Left lobe of liver (tissue), 2 donors: ENCODE measurements around the gene SLK. TPM values are rescaled to one million over a fixed set of nuclear protein-coding genes. Genes with fewer than 3 reads are reported as not detected.

Experiments used
- ATAC-seq: fragments of 200-7000 bp; cut with Tn5 transposase; one replicate; pipeline ENCODE4 v1.9.1; 2020; ENCODE audit warnings: mild to moderate bottlenecking, moderate library complexity
- DNase-seq: peaks from one replicate; pipeline ENCODE4 v3.0.0-alpha.2; 2020; ENCODE audit warnings: low spot score
- total RNA-seq: library from RNA; stranded (reverse); gene quantifications from one replicate; pipeline ENCODE4 v1.2.1, GENCODE V29; 2021
- donor health status: DM: no; HTN: no; CAD: no; lungs with moderate emphysema.
- donor health status: DM: no; HTN: yes; CAD: no.

SLK gene
- total RNA-seq, 1 donor from 2014 or later: 8.7 TPM

- ATAC-seq (no peak), DNase-seq (no peak)
Observed at GRCh38 chr10:104031631-104032030, 64.7 kb downstream of the SLK start.

GRCh38 chr10:104032144-104032775, 65.3 kb downstream of the SLK start:
- ATAC-seq (no peak), DNase-seq (no peak)

DNA sequence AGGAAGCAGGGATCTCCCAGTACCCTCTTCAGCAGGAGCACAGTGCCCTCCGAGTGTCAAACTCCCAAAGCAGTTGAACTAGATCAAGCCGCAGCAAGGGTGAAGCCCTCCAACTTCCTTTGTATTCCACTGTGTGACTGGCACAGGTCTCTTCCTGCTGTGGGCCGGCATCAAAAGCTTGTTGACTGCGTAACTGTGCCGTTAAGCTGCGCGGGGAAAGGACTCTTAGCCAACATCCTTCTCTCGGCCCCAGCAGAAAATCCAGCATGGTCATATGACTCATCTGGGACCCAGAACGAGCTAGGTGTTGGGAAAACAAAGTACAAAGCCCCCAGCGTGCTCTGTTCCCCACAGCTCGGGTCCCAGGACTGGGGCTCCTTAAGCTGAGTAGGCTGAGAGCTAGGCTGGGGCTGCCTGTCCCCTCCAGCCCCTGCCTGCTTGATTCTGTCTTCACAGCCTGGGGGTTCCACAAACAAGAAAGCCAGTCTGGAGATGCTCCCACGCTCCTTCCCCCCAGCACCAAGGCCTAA, 66.5 kb downstream of the SLK start:
- DNase-seq: no peak
- ATAC-seq: no peak

DNA sequence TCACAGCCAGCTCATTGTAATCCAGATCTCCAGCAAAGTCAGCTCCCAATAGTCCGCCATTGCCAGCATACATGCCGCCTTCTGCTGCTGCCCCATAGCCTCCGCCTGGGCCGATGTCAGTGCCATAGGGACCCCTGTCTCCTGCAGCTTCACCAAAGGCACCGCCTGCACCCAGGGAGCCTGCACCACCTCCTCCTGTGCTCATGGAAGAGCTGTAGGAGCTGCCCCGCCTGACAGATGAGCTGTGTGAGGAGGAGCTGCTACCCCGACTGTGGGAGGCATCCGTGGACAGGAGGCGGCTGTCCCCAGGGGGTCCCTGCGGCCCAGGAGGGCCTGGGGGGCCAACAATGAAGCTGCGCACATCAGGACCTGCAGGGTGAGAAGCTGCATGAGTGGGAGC, 67.0 kb downstream of the SLK start:
- ATAC-seq (no peak), DNase-seq (no peak)

DNA sequence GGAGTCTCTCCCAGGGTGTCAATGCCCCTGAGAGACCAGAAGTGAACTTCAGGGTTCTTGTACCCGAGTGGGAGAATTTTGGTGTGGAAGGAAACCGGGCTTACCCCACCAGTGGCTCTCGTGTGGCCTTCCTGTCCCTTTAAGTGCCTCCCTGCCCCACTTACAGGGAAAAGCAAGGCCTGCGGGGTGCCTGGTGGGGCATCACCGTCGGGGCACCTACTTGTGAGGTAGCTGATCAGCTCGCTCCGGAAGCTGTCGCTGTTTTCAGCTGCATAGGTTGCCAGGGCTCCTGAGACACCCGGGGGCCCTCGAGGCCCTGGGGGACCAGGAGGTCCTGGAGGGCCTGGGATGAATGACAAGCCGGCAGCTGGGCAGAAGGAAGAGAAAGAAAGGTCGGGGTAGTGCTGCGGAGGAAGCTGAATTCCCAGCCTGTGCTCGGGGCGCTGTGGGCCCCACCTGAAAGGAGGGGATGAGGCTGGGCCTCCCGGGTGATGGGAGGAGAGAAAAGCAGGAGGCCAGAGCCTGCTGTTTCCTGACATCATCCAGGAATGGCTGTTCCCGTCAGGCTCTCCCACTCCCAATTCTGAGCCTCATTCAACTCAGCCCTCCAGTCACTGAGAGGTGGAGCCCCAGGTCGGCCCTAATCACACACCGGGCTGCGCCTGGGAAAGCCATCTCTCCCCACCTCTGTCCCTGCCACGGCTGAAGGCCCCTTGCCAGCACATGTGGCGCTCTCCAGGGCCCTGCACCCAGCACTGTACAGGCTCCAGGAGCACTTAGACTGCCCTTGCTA, 67.7 kb downstream of the SLK start:
- no peak for DNase-seq

GRCh38 chr10:104035194-104036068, 68.5 kb downstream of the SLK start:
- no peak for DNase-seq
- peak; percentile 7 for ATAC-seq

More for the DNA sequence above, 67.7 kb downstream of the SLK start:
- peak; percentile 25 for ATAC-seq

DNA sequence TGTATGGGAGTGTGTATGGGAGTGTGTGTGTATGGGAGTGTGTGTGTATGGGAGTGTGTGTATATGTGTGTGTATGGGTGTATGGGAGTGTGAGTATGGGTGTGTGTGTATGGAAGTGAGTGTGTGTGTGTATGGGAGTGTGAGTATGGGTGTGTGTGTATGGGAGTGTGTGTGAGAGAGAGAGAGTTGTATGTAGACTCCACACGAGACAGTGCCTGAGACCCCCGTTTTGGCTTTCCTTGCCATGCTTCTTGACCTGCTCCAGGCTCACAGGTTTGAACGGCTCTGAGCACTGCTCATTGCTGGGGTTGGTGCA, 69.1 kb downstream of the SLK start:
- ATAC-seq: peak; percentile 29
- DNase-seq: no peak

- no peak for ATAC-seq
- no peak for DNase-seq
Observed at GRCh38 chr10:104036518-104037260, 69.7 kb downstream of the SLK start.

DNA sequence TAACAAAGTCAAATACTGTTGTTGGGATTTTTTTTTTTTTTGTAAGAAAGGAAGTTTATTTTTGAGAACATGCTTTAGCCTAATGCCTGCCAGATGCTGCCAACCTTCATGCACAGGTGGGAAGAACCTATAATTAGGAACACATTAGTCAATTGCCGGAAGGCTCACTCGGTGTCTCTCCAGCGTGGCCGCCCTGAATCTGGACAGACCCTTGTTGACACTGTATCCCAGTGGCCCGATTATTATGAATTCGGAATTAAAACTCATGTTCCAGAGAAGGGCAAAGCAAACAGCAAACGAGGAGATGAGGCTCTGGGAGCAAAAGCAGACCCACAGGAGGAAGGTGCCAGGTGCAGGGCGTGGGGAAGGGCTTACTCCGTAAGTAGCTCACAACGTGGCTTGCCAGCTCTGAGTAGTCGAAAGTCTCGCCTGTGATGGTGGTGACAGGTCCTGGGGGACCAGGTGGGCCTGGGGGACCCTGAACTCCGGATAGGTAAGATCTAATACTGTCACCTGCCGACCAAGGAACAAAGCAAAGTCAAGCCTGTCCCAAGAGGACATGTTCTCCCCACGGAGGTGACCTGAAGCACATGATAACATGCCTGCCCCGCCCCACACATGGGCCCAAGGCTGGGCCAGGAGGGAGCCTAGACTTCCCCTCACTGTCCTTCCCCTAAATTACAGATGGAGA, 70.5 kb downstream of the SLK start:
- DNase-seq: no peak
- no peak for ATAC-seq

GRCh38 chr10:104038537-104038936, 71.6 kb downstream of the SLK start:
- no peak for ATAC-seq
- DNase-seq: no peak

DNA sequence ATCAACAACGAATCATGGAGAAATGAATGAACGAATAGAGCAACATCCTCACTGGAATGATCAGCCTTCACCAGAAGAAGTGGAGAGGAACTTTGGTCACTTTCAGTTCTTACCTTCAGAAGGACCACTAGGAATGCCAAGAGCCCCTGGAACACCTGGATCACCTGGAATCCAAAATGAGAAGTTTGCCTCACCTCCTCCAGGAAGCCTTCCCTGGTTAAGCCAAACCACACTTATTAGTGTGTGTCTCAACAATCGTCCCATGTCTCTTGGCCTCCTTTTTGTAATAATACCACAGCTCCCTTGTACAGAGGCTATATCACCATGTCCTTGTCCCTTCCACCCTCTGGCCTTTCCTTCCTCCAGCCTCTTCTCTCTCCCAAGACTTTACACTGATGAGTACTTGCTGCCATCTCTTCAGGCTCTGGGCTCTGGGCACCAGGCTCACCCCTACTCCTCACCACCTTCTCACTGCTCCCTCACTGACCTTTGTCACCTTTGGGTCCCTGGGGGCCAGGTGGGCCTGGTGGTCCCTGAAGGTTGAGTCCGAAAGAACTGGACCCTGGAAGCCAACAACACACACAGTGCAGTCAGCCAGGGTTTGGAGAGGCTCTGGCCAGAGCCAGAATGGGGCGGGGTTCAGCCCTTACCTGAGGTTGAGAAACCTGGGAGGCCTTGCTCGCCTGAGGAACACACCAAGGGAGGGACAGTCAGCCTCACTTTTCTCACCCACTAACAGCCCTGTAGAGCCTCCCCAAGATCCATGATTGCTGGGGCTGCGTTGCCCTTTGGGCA, 72.2 kb downstream of the SLK start:
- no peak for ATAC-seq
- no peak for DNase-seq

GRCh38 chr10:104040382-104040781, 73.4 kb downstream of the SLK start:
- ATAC-seq (no peak), DNase-seq (no peak)

DNA sequence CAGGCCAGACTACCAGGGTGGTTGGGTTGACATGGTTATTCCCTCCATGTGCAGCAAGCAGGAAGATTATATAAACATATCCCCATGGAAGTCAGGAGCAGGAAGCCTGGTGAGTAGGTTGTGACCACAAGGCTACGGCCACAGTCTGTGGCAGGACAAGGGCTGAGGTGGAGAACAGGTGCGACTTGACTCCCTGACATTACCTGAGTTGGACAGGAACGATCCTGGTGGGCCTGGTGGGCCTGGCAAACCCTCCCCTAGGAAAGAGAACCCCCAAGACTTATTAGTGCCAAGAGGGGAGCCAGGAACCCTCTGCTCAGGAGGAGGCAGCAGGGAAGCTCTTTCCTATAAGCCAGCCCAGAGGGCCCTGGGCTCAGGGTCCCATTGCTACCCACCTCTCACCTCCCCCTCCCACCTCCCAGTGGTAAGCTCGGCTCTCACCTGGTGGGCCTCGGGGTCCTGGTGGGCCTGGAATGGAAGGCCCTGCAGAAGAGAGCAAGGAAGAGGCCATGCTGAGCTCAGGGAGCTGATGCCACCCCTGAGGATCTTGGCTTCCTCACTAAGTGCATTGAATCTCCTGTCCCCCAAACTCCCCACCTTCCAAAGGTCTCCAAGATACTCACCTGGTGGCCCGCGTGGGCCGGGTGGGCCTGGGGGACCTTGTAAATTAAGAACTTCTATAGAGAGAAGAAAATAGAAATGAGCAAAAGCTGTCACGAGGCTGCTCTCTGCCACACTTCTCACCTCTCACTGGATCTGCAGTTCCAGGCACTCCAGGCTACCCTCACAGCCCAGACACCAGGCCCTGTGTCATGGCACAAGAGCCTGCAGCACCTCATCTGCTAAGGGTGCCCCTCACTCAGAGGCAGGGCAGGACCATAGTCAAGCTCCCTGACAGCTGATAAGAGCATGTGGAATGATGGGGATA, 74.2 kb downstream of the SLK start:
- no peak for ATAC-seq
- no peak for DNase-seq

DNA sequence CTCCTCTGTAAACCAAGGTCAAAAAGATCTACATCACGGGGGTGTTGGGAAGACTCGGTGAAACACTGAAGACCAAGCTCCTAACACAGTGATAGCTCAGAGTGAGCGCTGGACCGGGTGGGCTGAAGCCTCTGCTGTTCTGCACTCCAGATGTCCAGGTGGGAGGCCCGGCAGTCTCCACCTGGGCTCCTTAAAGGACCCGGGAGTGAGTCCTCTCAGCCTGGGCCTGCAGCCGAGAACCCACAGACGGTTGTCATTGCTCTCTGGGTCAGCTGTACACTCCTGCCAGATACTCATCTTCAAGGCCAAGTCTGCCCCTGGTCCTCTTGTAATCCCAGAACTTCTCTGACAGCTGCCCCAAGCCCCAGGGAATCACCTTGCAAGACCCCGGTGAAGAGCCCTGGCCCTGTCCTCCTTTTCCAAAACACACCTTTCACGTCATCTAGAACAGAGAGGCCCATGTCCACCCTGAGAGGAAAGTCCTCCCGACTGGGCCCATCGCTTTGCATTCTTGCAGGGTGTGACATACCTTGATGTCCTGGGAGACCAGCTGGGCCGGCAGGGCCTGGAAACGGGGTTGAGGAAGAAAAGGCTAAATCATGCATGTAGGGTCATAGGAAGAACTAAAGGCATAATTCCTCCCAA, 75.1 kb downstream of the SLK start:
- ATAC-seq: no peak
- no peak for DNase-seq

- ATAC-seq (no peak), DNase-seq (no peak)
Observed at GRCh38 chr10:104043185-104043830, 76.4 kb downstream of the SLK start.

DNA sequence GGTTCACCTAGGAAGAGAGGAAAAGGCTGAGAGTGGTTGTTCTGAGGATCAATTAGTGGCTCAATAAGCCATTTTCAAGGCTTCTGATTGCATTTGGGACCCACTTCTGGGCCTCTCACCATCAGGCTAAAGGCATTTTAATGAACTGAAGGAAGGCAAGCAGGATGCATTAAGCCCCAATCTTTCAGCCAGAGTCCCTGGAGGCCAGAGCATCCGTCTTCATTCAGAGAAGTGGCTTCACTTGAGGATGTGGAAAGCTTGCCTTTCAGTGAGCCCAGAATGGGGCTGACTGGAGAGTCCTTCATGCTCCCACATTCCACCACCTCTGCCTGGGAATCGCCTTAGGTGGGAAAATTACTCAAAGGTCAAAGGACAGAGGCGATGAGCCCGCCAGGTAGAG, 76.9 kb downstream of the SLK start:
- no peak for ATAC-seq

More for the DNA sequence above, 76.9 kb downstream of the SLK start:
- no peak for DNase-seq
